ENCODE measurements around the gene CPEB3. TPM values are rescaled to one million over a fixed set of nuclear protein-coding genes. Genes with fewer than 3 reads are reported as not detected.

CPEB3 gene
- total RNA-seq, 2 donors from 2014 or later, result 3.2 to 3.7 TPM

DNA sequence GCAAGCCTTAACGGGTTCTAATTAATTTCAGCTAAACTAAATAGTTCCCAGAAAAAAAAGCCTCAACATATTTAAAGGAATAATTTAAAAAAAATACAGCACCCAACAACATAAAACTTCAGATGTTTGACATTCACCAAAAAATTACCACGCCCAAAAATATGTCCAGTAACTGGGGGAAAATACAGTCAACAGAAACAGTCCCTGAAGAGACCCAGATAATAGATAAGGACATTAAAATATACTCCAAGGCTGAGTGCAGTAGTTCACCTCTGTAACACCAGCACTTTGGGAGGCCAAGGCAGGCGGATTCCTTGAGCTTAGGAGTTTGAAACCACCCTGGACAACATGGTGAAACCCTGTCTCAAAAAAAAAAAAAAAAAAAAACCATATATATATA lies 289.3 kb downstream of the CPEB3 start:
- no peak overlapping the region for H3K27ac Mint-ChIP-seq

More for the DNA sequence above, 289.3 kb downstream of the CPEB3 start:
- H3K36me3 Mint-ChIP-seq (ENCODE audit: low read depth), result peaks cover 4% of the 10 kb centered on the region
- H3K4me3 Mint-ChIP-seq, result no peak overlapping the region
- no peak for ATAC-seq
- DNase-seq, result no peak
- H3K27me3 Mint-ChIP-seq, result no peaks in the 10 kb centered on the region
- H3K4me1 Mint-ChIP-seq, result peaks cover 4% of the 10 kb centered on the region
- no peaks in the 10 kb centered on the region for H3K9me3 ChIP-seq (ENCODE audit: control insufficient read depth, low read length, poor library complexity, severe bottlenecking)

Other genes with a start within 250 kb of the CPEB3 start
- gene MARCHF5, start 89 bp upstream of the CPEB3 start, total RNA-seq, result 10 to 100 TPM; 27.3 to 30.8 TPM